DND-41 (cell line): Measurements from ENCODE around the gene GALNT7.

Experiments used
- CTCF ChIP-seq: IDR thresholded peaks from 2 replicates; pipeline ENCODE4 v1.5.1; 2012; ENCODE audit warnings: borderline replicate concordance, low read length, moderate library complexity, mild to moderate bottlenecking; ENCODE audit not compliant: poor library complexity, severe bottlenecking; ENCODE audit errors: extremely low read depth
- EZH2 ChIP-seq: IDR thresholded peaks from 3 replicates; pipeline ENCODE4 v1.6.1; 2012; ENCODE audit warnings: borderline replicate concordance, low read depth, mild to moderate bottlenecking, moderate library complexity, low read length, inconsistent platforms; ENCODE audit not compliant: severe bottlenecking

- no peak for TF ChIP-seq EZH2
- no peak for TF ChIP-seq CTCF
These were observed 156.6 kb downstream of the GALNT7 start for GRCh38 chr4:173325007-173325736.
